Activated B cell treated with CpG ODN at 0.5 μM for 24 hours (primary cell): Measurements from ENCODE around the gene RTEL1. TPM values are rescaled to one million over a fixed set of nuclear protein-coding genes. Genes with fewer than 3 reads are reported as not detected.

Source experiments
- ATAC-seq: fragments of 200-7000 bp; cut with Tn5 transposase; one replicate; pipeline ENCODE4 v1.10.0; 2021; ENCODE audit warnings: low read depth, mild to moderate bottlenecking, moderate library complexity
- CTCF ChIA-PET: fragments of 350-600 bp; sonication (Branson Sonifier 250); formaldehyde crosslinking; loops from one replicate; lab custom pipeline; 2021; ENCODE audit warnings: antibody characterized with exemption; lab: Charles Lee
- POLR2A ChIA-PET: fragments of 350-600 bp; sonication (Branson Sonifier 250); formaldehyde crosslinking; loops from one replicate; lab custom pipeline; 2021; ENCODE audit warnings: antibody characterized with exemption; lab: Charles Lee
- DNase-seq: peaks from one replicate; pipeline ENCODE4 v3.0.0; 2022
- H3K27ac Mint-ChIP-seq: one replicate; pipeline ENCODE4 v1.8.0; 2020; ENCODE audit warnings: mixed read lengths
- H3K27me3 Mint-ChIP-seq: one replicate; pipeline ENCODE4 v1.8.0; 2021; ENCODE audit warnings: mixed read lengths
- H3K36me3 Mint-ChIP-seq: one replicate; pipeline ENCODE4 v1.8.0; 2021; ENCODE audit warnings: low read depth, mixed read lengths
- H3K4me1 Mint-ChIP-seq: one replicate; pipeline ENCODE4 v1.8.0; 2021; ENCODE audit warnings: mixed read lengths
- H3K4me3 Mint-ChIP-seq: one replicate; pipeline ENCODE4 v1.8.0; 2020; ENCODE audit warnings: mild to moderate bottlenecking, mixed read lengths
- H3K9me3 Mint-ChIP-seq: one replicate; pipeline ENCODE4 v1.8.0; 2020; ENCODE audit warnings: mixed read lengths
- CTCF ChIP-seq: fragments of 200-600 bp; IDR thresholded peaks from one replicate; pipeline ENCODE4 v1.8.0; 2022; ENCODE audit warnings: antibody characterized with exemption, mild to moderate bottlenecking
- intact Hi-C: fragments of 100-400 bp; cut with micrococcal nuclease; formaldehyde crosslinking; loops from one replicate; pipeline ENCODE4 v1.15.1; 2024
- total RNA-seq: library from RNA; stranded (reverse); gene quantifications from 2 replicates; pipeline ENCODE4 v1.2.3, GENCODE V29; 2022

Gene RTEL1
- total RNA-seq, 1 donor from 2014 or later, result 33.8 TPM

GRCh38 chr20:63708301-63709148 is 50.4 kb downstream of the RTEL1 start:
- intact Hi-C loops, result loop anchor here (5.0 kb wide), 3 partner anchors 71 to 264 kb away; no protein-coding TSS in a partner anchor
- ChIA-PET POLR2A (interaction anchor here (1.0 to 3.4 kb wide), 20 partner anchors 8 to 272 kb away, joined by 3 to 36 read pairs (median 7); partner anchors contain the start of genes FNDC11, GMEB2, LIME1 and PPDPF), CTCF (interaction anchor here (0.6 to 2.5 kb wide), 5 partner anchors 28 to 272 kb away, joined by 3 to 10 read pairs (median 4); partner anchors contain the start of genes LIME1 and TPD52L2)
- DNase-seq (peak; percentile 18), ATAC-seq (peak; percentile 3)
- Mint-ChIP-seq H3K36me3 (peaks cover 68% of the 10 kb centered on the region), H3K9me3 (no peaks in the 10 kb centered on the region), H3K27ac (no peak overlapping the region), H3K27me3 (no peaks in the 10 kb centered on the region), H3K4me3 (peak overlapping the region; percentile 72), H3K4me1 (peaks cover 41% of the 10 kb centered on the region)
- no peak for TF ChIP-seq CTCF

GRCh38 chr20:63709149-63709527 is 51.0 kb downstream of the RTEL1 start:
- DNase-seq (no peak), ATAC-seq (no peak)
- Mint-ChIP-seq H3K4me3 (peak overlapping the region; percentile 72), H3K36me3 (peaks cover 69% of the 10 kb centered on the region), H3K27ac (no peak overlapping the region), H3K9me3 (no peaks in the 10 kb centered on the region), H3K27me3 (no peaks in the 10 kb centered on the region), H3K4me1 (peaks cover 41% of the 10 kb centered on the region)
- TF ChIP-seq CTCF, result no peak
- POLR2A ChIA-PET, result interaction anchor here (3.4 kb wide), 1 partner anchor 27 kb away, joined by 36 read pairs; the partner anchor contains the start of gene LIME1
- CTCF ChIA-PET, result no interaction called here
- intact Hi-C loops, result loop anchor here (5.0 kb wide), 3 partner anchors 72 to 263 kb away; no protein-coding TSS in a partner anchor

GRCh38 chr20:63711085-63711645 is 53.1 kb downstream of the RTEL1 start:
- Mint-ChIP-seq H3K27ac (no peak overlapping the region), H3K4me3 (peak overlapping the region; percentile 35), H3K27me3 (no peaks in the 10 kb centered on the region), H3K9me3 (peaks cover 5% of the 10 kb centered on the region), H3K36me3 (peaks cover 67% of the 10 kb centered on the region), H3K4me1 (peaks cover 39% of the 10 kb centered on the region)
- CTCF ChIA-PET, result no interaction called here
- no peak for TF ChIP-seq CTCF
- intact Hi-C loops, result no loop called here
- ATAC-seq, result no peak
- no peak for DNase-seq
- POLR2A ChIA-PET, result interaction anchor here (0.6 to 0.7 kb wide), 5 partner anchors 75 to 854 kb away, joined by 3 to 5 read pairs (median 3); no protein-coding TSS in a partner anchor

GRCh38 chr20:63712191-63712590 is 54.1 kb downstream of the RTEL1 start:
- no peak for ATAC-seq
- Mint-ChIP-seq H3K4me1 (peaks cover 30% of the 10 kb centered on the region), H3K9me3 (peaks cover 7% of the 10 kb centered on the region), H3K27me3 (no peaks in the 10 kb centered on the region), H3K4me3 (no peak overlapping the region), H3K27ac (no peak overlapping the region), H3K36me3 (peaks cover 67% of the 10 kb centered on the region)
- POLR2A ChIA-PET, result interaction anchor here (0.7 kb wide), 3 partner anchors 15 to 191 kb away, joined by 3 read pairs; no protein-coding TSS in a partner anchor
- no peak for TF ChIP-seq CTCF
- no peak for DNase-seq
- intact Hi-C loops, result no loop called here
- CTCF ChIA-PET, result no interaction called here

- ATAC-seq (no peak), DNase-seq (no peak)
- peaks cover 13% of the 10 kb centered on the region for H3K9me3 Mint-ChIP-seq
- no peak for TF ChIP-seq CTCF
- peaks cover 19% of the 10 kb centered on the region for H3K4me1 Mint-ChIP-seq
- no peaks in the 10 kb centered on the region for H3K27me3 Mint-ChIP-seq
- H3K36me3 Mint-ChIP-seq, result peaks cover 78% of the 10 kb centered on the region
- POLR2A ChIA-PET, result interaction anchor here (0.7 kb wide), 1 partner anchor 26 kb away, joined by 3 read pairs; no protein-coding TSS in a partner anchor
- no peak overlapping the region for H3K4me3 Mint-ChIP-seq
- no peak overlapping the region for H3K27ac Mint-ChIP-seq
- CTCF ChIA-PET, result no interaction called here
- intact Hi-C loops, result no loop called here
Observed at GRCh38 chr20:63714858-63715257, 56.7 kb downstream of the RTEL1 start.
